ENCODE results near the gene CCDC32. TPM values are rescaled to one million over a fixed set of nuclear protein-coding genes. Genes with fewer than 3 reads are reported as not detected.
"Not testable (repeated sequence)": the region's sequence is repeated elsewhere in the genome, so short reads cannot be mapped to it uniquely, and the experiment has no call there.

Gene CCDC32
- polyA plus RNA-seq, 1 experiment: 16.7 TPM

- Histone ChIP-seq H3K9me3 (ENCODE audit: control insufficient read depth, insufficient read depth, low read length) (0 out of 2 replicates have a peak, but pooled peaks cover 3% of the 10 kb centered on the region), H3K27me3 (ENCODE audit: control insufficient read depth, insufficient read depth, low read length) (no peaks in the 10 kb centered on the region), H3K4me3 (ENCODE audit: low read depth, low read length) (no peak overlapping the region), H3K27ac (ENCODE audit: low read depth, low read length) (no peak overlapping the region)
- CTCF ChIA-PET: no interaction called here
- POLR2A ChIA-PET: interaction anchor here (1.4 kb wide), 1 partner anchor 9 kb away, joined by 3 read pairs; no protein-coding TSS in a partner anchor
- DNase-seq (ENCODE audit: low read depth, low spot score): no peak
- TF ChIP-seq CTCF (IDR thresholded peaks at IDR 0.05; ENCODE audit: low read depth, low read length): no peak
These were observed 14.1 kb upstream of the CCDC32 start for GRCh38 chr15:40578892-40579291.

- CTCF ChIA-PET: interaction anchor here (0.5 to 1.1 kb wide), 2 partner anchors 13 to 430 kb away, joined by 3 to 5 read pairs; no protein-coding TSS in a partner anchor
- POLR2A ChIA-PET: not testable (repeated sequence)
These were observed 12.1 kb upstream of the CCDC32 start for GRCh38 chr15:40576914-40577313.

GRCh38 chr15:40575113-40575512 is 10.3 kb upstream of the CCDC32 start:
- H3K9me3 ChIP-seq (ENCODE audit: control insufficient read depth, insufficient read depth, low read length): 0 out of 2 replicates have a peak, but pooled peaks cover 3% of the 10 kb centered on the region
- ChIA-PET CTCF (interaction anchor here (0.7 kb wide), 1 partner anchor 15 kb away, joined by 4 read pairs; no protein-coding TSS in a partner anchor), POLR2A (no interaction called here)
- H3K27me3 ChIP-seq (ENCODE audit: control insufficient read depth, insufficient read depth, low read length): no peaks in the 10 kb centered on the region
- H3K4me3 ChIP-seq (ENCODE audit: low read depth, low read length): no peak overlapping the region
- no peak overlapping the region for H3K27ac ChIP-seq (ENCODE audit: low read depth, low read length)
- no peak for TF ChIP-seq CTCF (IDR thresholded peaks at IDR 0.05; ENCODE audit: low read depth, low read length)
- DNase-seq (ENCODE audit: low read depth, low spot score): no peak

More at GRCh38 chr15:40576914-40577313, 12.1 kb upstream of the CCDC32 start:
- H3K27ac ChIP-seq (ENCODE audit: low read depth, low read length); DNase-seq (ENCODE audit: low read depth, low spot score); H3K4me3 ChIP-seq (ENCODE audit: low read depth, low read length); H3K9me3 ChIP-seq (ENCODE audit: control insufficient read depth, insufficient read depth, low read length); H3K27me3 ChIP-seq (ENCODE audit: control insufficient read depth, insufficient read depth, low read length): not testable (repeated sequence)

- no peak for TF ChIP-seq CTCF (IDR thresholded peaks at IDR 0.05; ENCODE audit: low read depth, low read length)
- no peaks in the 10 kb centered on the region for H3K27me3 ChIP-seq (ENCODE audit: control insufficient read depth, insufficient read depth, low read length)
- H3K9me3 ChIP-seq (ENCODE audit: control insufficient read depth, insufficient read depth, low read length): no peaks in the 10 kb centered on the region; the same call in 1 of the 2 replicates
- peak within 1 kb of the TSS; percentile 98 for H3K4me3 ChIP-seq (ENCODE audit: low read depth, low read length)
- DNase-seq (ENCODE audit: low read depth, low spot score): peak; percentile 48
- ChIA-PET CTCF (interaction anchor here (0.8 to 1.7 kb wide), 4 partner anchors 20 to 324 kb away, joined by 3 to 10 read pairs (median 6); no protein-coding TSS in a partner anchor), POLR2A (interaction anchor here (0.6 to 1.5 kb wide), 5 partner anchors 10 to 325 kb away, joined by 3 to 6 read pairs (median 4); partner anchors contain the start of genes RAD51 and VPS18)
- H3K27ac ChIP-seq (ENCODE audit: low read depth, low read length): peak within 1 kb of the TSS; percentile 80
These were observed 4.5 kb upstream of the CCDC32 start, which contains the start of gene RPUSD2 for GRCh38 chr15:40569129-40569953. Gene RPUSD2, plus strand, starts transcription at chr15:40569299. Its CDS starts 39 bp downstream, at chr15:40569338.

GRCh38 chr15:40567111-40567510 is 2.3 kb upstream of the CCDC32 start:
- DNase-seq (ENCODE audit: low read depth, low spot score): no peak
- Histone ChIP-seq H3K9me3 (ENCODE audit: control insufficient read depth, insufficient read depth, low read length) (no peaks in the 10 kb centered on the region; the same call in 1 of the 2 replicates), H3K27me3 (ENCODE audit: control insufficient read depth, insufficient read depth, low read length) (no peaks in the 10 kb centered on the region), H3K27ac (ENCODE audit: low read depth, low read length) (no peak overlapping the region), H3K4me3 (ENCODE audit: low read depth, low read length) (no peak overlapping the region)
- ChIA-PET POLR2A (no interaction called here), CTCF (no interaction called here)
- TF ChIP-seq CTCF (IDR thresholded peaks at IDR 0.05; ENCODE audit: low read depth, low read length): 0 out of 2 replicates have a peak, but pooled peaks have one; percentile 17

Data from AG04450 (cell line).